Thoracic aorta (tissue), 2 donors: ENCODE data around the gene ZNRF1. TPM values are rescaled to one million over a fixed set of nuclear protein-coding genes. Genes with fewer than 3 reads are reported as not detected.
"Not testable (repeated sequence)": the region's sequence is repeated elsewhere in the genome, so short reads cannot be mapped to it uniquely, and the experiment has no call there.

Experiments used
- ATAC-seq: fragments of 150-250 bp; one replicate; pipeline ENCODE4 v1.8.0; 2017; ENCODE audit warnings: low read depth; ENCODE audit not compliant: insufficient number of reproducible peaks, low FRiP score
- DNase-seq: peaks from one replicate; pipeline ENCODE4 v3.0.0-alpha.2; 2020; ENCODE audit warnings: low spot score
- H3K27ac ChIP-seq, 2 donors: fragments of 200-600 bp; sonication (generic); 1 replicate in 1 of 2; 2 replicates in 1 of 2; pipeline ENCODE4 v1.5.1; 2016; ENCODE audit warnings: mild to moderate bottlenecking in 2 of 2, moderate library complexity in 2 of 2
- H3K27me3 ChIP-seq: fragments of 200-600 bp; sonication (generic); replicated peaks from 2 replicates; pipeline ENCODE4 v1.6.0; 2016; ENCODE audit warnings: mild to moderate bottlenecking; ENCODE audit not compliant: insufficient read depth
- H3K36me3 ChIP-seq: fragments of 200-600 bp; sonication (generic); one replicate; pipeline ENCODE4 v1.5.1; 2016
- H3K4me1 ChIP-seq, 2 donors: fragments of 200-600 bp; sonication (generic); 1 replicate in 1 of 2; 2 replicates in 1 of 2; pipeline versions ENCODE4 v1.5.1 to v1.6.0; 2016; ENCODE audit warnings: low read depth in 2 of 2, mild to moderate bottlenecking in 1 of 2; ENCODE audit not compliant: control insufficient read depth in 1 of 2
- H3K4me3 ChIP-seq: fragments of 200-600 bp; sonication (generic); 2 replicates; pipeline ENCODE4 v1.5.1; 2016; ENCODE audit warnings: mild to moderate bottlenecking
- H3K9me3 ChIP-seq: fragments of 200-600 bp; sonication (generic); 2 replicates; pipeline ENCODE4 v1.5.1; 2016
- total RNA-seq, 2 donors: library from RNA; depleted of rRNA; stranded (reverse); fragments of >200 nt; gene quantifications; one replicate each; pipeline versions ENCODE4 v1.1.0 to v1.2.3, GENCODE V29; 2016
- TF ChIP-seq, protein P1 (sequence below): fragments of 200-600 bp; sonication (generic); IDR thresholded peaks from one replicate; pipeline ENCODE4 v1.5.1; 2019; ENCODE audit warnings: antibody characterized with exemption

Gene ZNRF1
- total RNA-seq, 2 donors from 2014 or later = 16.9 to 27.1 TPM

DNA sequence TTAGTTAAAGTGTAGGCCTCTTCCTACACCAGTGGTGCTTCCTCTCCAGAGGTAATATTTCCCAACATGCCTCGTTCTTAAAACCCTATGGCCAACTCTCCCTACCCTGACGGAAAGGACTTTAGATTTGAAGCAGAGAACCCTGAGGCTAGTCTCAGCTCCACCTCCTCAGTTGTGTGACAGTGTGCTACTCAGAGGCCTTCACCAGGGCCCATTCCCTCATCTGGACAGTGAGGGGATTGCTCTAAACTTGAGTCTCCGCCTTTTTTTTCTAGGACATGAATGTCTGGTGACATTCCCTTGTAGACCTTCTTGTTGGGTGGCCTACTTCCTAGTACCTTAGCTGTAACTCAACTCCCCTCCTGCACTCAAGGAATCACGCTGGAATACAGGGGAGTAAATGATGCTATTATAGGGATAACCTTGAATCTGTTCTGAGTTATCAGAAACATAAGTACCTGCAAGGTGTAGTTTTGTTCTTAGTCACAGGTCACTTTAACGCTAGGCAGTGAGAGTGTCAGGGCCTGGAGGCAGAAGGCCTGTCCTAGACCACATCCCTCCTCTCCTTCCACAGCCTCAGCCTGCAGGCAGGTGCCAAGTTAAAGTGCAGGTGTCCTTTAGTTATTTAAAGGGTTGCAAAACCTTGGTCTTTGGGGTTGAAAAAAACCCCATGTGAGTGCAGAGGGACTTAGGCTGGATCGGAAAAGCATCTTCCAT is 90.8 kb downstream of the ZNRF1 start:
- peaks cover 4 to 11% of the 10 kb centered on the region in 2 donors for H3K4me1 ChIP-seq
- DNase-seq = no peak
- H3K36me3 ChIP-seq = no peaks in the 10 kb centered on the region
- H3K4me3 ChIP-seq = no peak overlapping the region
- H3K27ac ChIP-seq = no peak overlapping the region
- no peaks in the 10 kb centered on the region for H3K27me3 ChIP-seq
- H3K9me3 ChIP-seq = no peaks in the 10 kb centered on the region
- TF ChIP-seq, protein P1, sequence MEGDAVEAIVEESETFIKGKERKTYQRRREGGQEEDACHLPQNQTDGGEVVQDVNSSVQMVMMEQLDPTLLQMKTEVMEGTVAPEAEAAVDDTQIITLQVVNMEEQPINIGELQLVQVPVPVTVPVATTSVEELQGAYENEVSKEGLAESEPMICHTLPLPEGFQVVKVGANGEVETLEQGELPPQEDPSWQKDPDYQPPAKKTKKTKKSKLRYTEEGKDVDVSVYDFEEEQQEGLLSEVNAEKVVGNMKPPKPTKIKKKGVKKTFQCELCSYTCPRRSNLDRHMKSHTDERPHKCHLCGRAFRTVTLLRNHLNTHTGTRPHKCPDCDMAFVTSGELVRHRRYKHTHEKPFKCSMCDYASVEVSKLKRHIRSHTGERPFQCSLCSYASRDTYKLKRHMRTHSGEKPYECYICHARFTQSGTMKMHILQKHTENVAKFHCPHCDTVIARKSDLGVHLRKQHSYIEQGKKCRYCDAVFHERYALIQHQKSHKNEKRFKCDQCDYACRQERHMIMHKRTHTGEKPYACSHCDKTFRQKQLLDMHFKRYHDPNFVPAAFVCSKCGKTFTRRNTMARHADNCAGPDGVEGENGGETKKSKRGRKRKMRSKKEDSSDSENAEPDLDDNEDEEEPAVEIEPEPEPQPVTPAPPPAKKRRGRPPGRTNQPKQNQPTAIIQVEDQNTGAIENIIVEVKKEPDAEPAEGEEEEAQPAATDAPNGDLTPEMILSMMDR = no peak
- ATAC-seq = no peak

- not testable (repeated sequence) for H3K36me3 ChIP-seq, H3K4me3 ChIP-seq, DNase-seq, H3K27me3 ChIP-seq, H3K27ac ChIP-seq, ATAC-seq, H3K9me3 ChIP-seq
- H3K4me1 ChIP-seq = peaks cover 4 to 11% of the 10 kb centered on the region in 2 donors
These were observed 92.1 kb downstream of the ZNRF1 start for GRCh38 chr16:75090899-75091298.

GRCh38 chr16:75091619-75092018 is 92.8 kb downstream of the ZNRF1 start:
- peaks cover 4 to 16% of the 10 kb centered on the region in 2 donors for H3K4me1 ChIP-seq
- H3K27ac ChIP-seq, DNase-seq, H3K9me3 ChIP-seq, H3K36me3 ChIP-seq, H3K27me3 ChIP-seq, ATAC-seq, H3K4me3 ChIP-seq: not testable (repeated sequence)

GRCh38 chr16:75092777-75093176 is 94.0 kb downstream of the ZNRF1 start:
- no peaks in the 10 kb centered on the region for H3K36me3 ChIP-seq
- no peaks in the 10 kb centered on the region for H3K27me3 ChIP-seq
- H3K4me1 ChIP-seq = peaks cover 0 to 16% of the 10 kb centered on the region in 2 donors
- DNase-seq = no peak
- TF ChIP-seq, protein P1 = no peak
- no peak overlapping the region for H3K27ac ChIP-seq
- no peak overlapping the region for H3K4me3 ChIP-seq
- no peak for ATAC-seq
- H3K9me3 ChIP-seq = no peaks in the 10 kb centered on the region

GRCh38 chr16:75093598-75094540 is 95.0 kb downstream of the ZNRF1 start:
- TF ChIP-seq, protein P1 = no peak
- no peaks in the 10 kb centered on the region for H3K36me3 ChIP-seq
- no peaks in the 10 kb centered on the region for H3K9me3 ChIP-seq
- H3K27me3 ChIP-seq = no peaks in the 10 kb centered on the region
- no peak overlapping the region for H3K4me3 ChIP-seq
- DNase-seq (no peak), ATAC-seq (no peak)
- H3K27ac ChIP-seq = no peak overlapping the region
- peaks cover 0 to 21% of the 10 kb centered on the region in 2 donors for H3K4me1 ChIP-seq

DNA sequence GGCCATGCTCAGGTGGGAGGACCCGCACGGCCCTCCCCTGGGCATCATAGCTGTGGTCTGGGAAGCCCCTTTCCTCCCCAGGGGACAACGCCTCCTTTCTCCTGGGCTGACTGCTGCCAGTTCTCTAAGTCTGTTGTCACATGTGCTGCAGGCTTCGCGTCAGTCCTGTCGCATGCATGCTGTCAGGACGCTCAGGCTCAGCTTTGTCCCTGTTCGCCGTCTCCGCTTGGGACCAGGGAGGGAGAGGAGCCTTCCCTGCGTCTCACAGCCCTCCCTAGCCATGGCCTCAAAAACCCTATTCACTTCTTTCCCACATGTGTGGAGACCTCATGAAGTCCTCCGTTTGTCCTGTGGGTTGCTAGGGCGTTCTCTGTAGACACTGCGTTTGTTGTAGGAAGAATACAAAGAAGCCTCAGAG is 96.4 kb downstream of the ZNRF1 start:
- H3K36me3 ChIP-seq = no peaks in the 10 kb centered on the region
- no peak for DNase-seq
- TF ChIP-seq, protein P1 = no peak
- H3K27me3 ChIP-seq = no peaks in the 10 kb centered on the region
- ATAC-seq = no peak
- H3K27ac ChIP-seq = no peak overlapping the region
- H3K4me1 ChIP-seq = peaks cover 0 to 28% of the 10 kb centered on the region in 2 donors
- H3K4me3 ChIP-seq = no peak overlapping the region
- H3K9me3 ChIP-seq = no peaks in the 10 kb centered on the region
